HEK293 (cell line): ENCODE data around the gene KRT8.

Source experiments
- BCL6B ChIP-seq: fragments of 450-650 bp; formaldehyde crosslinking; IDR thresholded peaks from 2 replicates; pipeline ENCODE4 v1.5.1; 2017; ENCODE audit warnings: missing biosample characterization, missing genetic modification characterization
- FEZF1 ChIP-seq: fragments of 450-650 bp; formaldehyde crosslinking; IDR thresholded peaks from 2 replicates; pipeline ENCODE4 v1.5.1; 2016; ENCODE audit warnings: missing biosample characterization, missing genetic modification characterization
- KLF7 ChIP-seq: fragments of 450-650 bp; formaldehyde crosslinking; IDR thresholded peaks from 2 replicates; pipeline ENCODE4 v1.5.1; 2016; ENCODE audit warnings: missing biosample characterization, missing genetic modification characterization, borderline replicate concordance
- OSR2 ChIP-seq: fragments of 450-650 bp; formaldehyde crosslinking; IDR thresholded peaks from 2 replicates; pipeline ENCODE4 v1.5.1; 2016; ENCODE audit warnings: missing biosample characterization, missing genetic modification characterization
- PRDM1 ChIP-seq: fragments of 450-650 bp; formaldehyde crosslinking; IDR thresholded peaks from 2 replicates; pipeline ENCODE4; 2016; ENCODE audit warnings: missing biosample characterization, missing genetic modification characterization
- SCRT2 ChIP-seq: fragments of 450-650 bp; formaldehyde crosslinking; IDR thresholded peaks from 2 replicates; pipeline ENCODE4 v1.5.1; 2016; ENCODE audit warnings: missing biosample characterization, missing genetic modification characterization
- TRIM28 ChIP-seq: IDR thresholded peaks from 2 replicates; pipeline ENCODE4 v1.6.1; 2011; ENCODE audit warnings: low read length, control low read depth, borderline replicate concordance
- ZBTB1 ChIP-seq: fragments of 450-650 bp; formaldehyde crosslinking; IDR thresholded peaks from 2 replicates; pipeline ENCODE4 v1.5.1; 2016; ENCODE audit warnings: missing biosample characterization, missing genetic modification characterization
- ZNF112 ChIP-seq: fragments of 450-650 bp; formaldehyde crosslinking; IDR thresholded peaks from 2 replicates; pipeline ENCODE4 v1.5.0; 2017; ENCODE audit warnings: missing biosample characterization, missing genetic modification characterization
- ZNF146 ChIP-seq: fragments of 450-650 bp; formaldehyde crosslinking; IDR thresholded peaks from 2 replicates; pipeline ENCODE4 v1.5.1; 2016; ENCODE audit warnings: missing biosample characterization, missing genetic modification characterization
- ZNF175 ChIP-seq: fragments of 450-650 bp; formaldehyde crosslinking; IDR thresholded peaks from 2 replicates; pipeline ENCODE4 v1.5.1; 2016; ENCODE audit warnings: missing biosample characterization, missing genetic modification characterization
- ZNF2 ChIP-seq: fragments of 450-650 bp; formaldehyde crosslinking; IDR thresholded peaks from 2 replicates; pipeline ENCODE4 v1.5.1; 2016; ENCODE audit warnings: missing biosample characterization, missing genetic modification characterization
- ZNF214 ChIP-seq: fragments of 450-650 bp; formaldehyde crosslinking; IDR thresholded peaks from 2 replicates; pipeline ENCODE4 v1.5.1; 2017; ENCODE audit warnings: missing biosample characterization, mild to moderate bottlenecking, missing genetic modification characterization, borderline replicate concordance
- ZNF24 ChIP-seq: fragments of 450-650 bp; formaldehyde crosslinking; IDR thresholded peaks from 2 replicates; pipeline ENCODE4 v1.5.1; 2016; ENCODE audit warnings: missing biosample characterization, missing genetic modification characterization
- ZNF280D ChIP-seq: fragments of 450-650 bp; formaldehyde crosslinking; IDR thresholded peaks from 2 replicates; pipeline ENCODE4 v1.5.1; 2016; ENCODE audit warnings: missing biosample characterization, missing genetic modification characterization
- ZNF433 ChIP-seq: fragments of 450-650 bp; formaldehyde crosslinking; IDR thresholded peaks from 2 replicates; pipeline ENCODE4 v1.5.1; 2016; ENCODE audit warnings: missing biosample characterization, missing genetic modification characterization, low read depth
- ZNF510 ChIP-seq: fragments of 450-650 bp; formaldehyde crosslinking; IDR thresholded peaks from 2 replicates; pipeline ENCODE4 v1.5.1; 2018; ENCODE audit warnings: mild to moderate bottlenecking, missing genetic modification characterization, missing biosample characterization; ENCODE audit not compliant: insufficient replicate concordance
- ZNF514 ChIP-seq: fragments of 450-650 bp; formaldehyde crosslinking; IDR thresholded peaks from 2 replicates; pipeline ENCODE4 v1.5.1; 2016; ENCODE audit warnings: missing biosample characterization, missing genetic modification characterization
- ZNF521 ChIP-seq: fragments of 450-650 bp; formaldehyde crosslinking; IDR thresholded peaks from 2 replicates; pipeline ENCODE4 v1.5.1; 2017; ENCODE audit warnings: missing biosample characterization, mild to moderate bottlenecking, missing genetic modification characterization
- ZNF530 ChIP-seq: fragments of 450-650 bp; formaldehyde crosslinking; IDR thresholded peaks from 2 replicates; pipeline ENCODE4 v1.5.1; 2016; ENCODE audit warnings: low read depth, missing biosample characterization, missing genetic modification characterization
- ZNF555 ChIP-seq: fragments of 450-650 bp; formaldehyde crosslinking; conservative IDR thresholded peaks from 2 replicates; pipeline ENCODE4 v1.5.1; 2017; ENCODE audit warnings: missing biosample characterization, mild to moderate bottlenecking, missing genetic modification characterization, inconsistent platforms
- ZNF629 ChIP-seq: fragments of 450-650 bp; formaldehyde crosslinking; IDR thresholded peaks from 2 replicates; pipeline ENCODE4 v1.5.1; 2017; ENCODE audit warnings: missing biosample characterization, missing genetic modification characterization
- ZNF791 ChIP-seq: fragments of 450-650 bp; formaldehyde crosslinking; IDR thresholded peaks from 2 replicates; pipeline ENCODE4 v1.5.1; 2016; ENCODE audit warnings: missing biosample characterization, missing genetic modification characterization
- ZXDB ChIP-seq: fragments of 450-650 bp; formaldehyde crosslinking; IDR thresholded peaks from 2 replicates; pipeline ENCODE4 v1.5.1; 2016; ENCODE audit warnings: missing biosample characterization, missing genetic modification characterization
- TF ChIP-seq, protein P1 (sequence below): fragments of 450-650 bp; formaldehyde crosslinking; IDR thresholded peaks from 2 replicates; pipeline ENCODE4 v1.5.1; 2016; ENCODE audit warnings: missing biosample characterization, missing genetic modification characterization
- TF ChIP-seq, protein P2 (sequence below): fragments of 450-650 bp; formaldehyde crosslinking; IDR thresholded peaks from 2 replicates; pipeline ENCODE4 v1.5.1; 2017; ENCODE audit warnings: missing biosample characterization, missing genetic modification characterization
- TF ChIP-seq, protein P3 (sequence below): fragments of 450-650 bp; formaldehyde crosslinking; conservative IDR thresholded peaks from 2 replicates; pipeline ENCODE4 v1.5.1; 2016; ENCODE audit warnings: low read depth, missing biosample characterization, missing genetic modification characterization

KRT8 gene

DNA sequence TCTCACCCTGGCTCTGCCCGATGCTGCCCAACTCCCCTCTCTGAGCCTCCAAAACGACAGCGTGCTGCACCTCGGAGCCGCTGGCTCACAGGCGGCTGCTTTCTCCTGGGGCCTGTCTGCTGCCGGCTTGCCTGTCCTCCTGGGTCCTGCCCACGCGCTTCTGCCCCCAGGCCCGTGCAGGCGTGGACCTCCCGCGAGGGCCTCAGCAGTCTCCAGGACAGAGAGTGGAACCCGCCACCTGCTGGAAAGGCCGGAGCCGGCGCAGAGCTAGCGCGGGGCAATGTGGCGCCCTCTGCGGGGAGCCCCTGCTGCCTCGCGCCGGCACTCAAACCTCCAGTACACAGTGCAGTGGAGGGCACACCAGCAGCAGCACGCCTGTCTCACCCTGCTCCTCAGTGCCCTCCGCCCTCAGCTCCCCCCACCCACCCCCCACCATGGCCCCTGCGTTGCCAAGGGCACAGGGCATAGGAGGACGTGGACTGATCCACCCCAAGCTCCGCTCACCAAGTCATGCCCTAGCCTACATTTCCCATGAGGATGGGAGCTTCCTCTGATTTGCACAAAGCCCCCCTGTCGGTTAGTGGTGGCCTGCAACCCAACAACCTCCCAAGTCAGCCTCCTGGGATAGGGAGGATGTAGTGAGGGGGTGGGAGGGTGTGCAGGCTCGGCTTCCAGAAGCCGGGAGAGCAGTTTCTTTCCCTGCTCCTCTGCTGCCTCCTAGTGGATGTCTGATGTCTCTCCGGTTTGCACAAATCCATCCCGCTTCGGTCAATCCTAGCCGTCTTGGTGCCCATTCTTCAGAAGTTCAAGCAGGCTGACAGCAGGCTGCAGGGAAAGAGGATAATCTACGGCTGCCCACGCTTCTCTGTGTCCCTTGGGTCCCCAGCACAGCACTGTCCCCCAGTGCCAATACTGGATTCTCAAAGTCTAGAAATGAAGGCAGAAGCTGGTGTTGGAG, 25.2 kb downstream of the KRT8 start (continued):
- TF ChIP-seq ZNF175 (tag by site-specific recombination), result no peak
- TF ChIP-seq, protein P1, sequence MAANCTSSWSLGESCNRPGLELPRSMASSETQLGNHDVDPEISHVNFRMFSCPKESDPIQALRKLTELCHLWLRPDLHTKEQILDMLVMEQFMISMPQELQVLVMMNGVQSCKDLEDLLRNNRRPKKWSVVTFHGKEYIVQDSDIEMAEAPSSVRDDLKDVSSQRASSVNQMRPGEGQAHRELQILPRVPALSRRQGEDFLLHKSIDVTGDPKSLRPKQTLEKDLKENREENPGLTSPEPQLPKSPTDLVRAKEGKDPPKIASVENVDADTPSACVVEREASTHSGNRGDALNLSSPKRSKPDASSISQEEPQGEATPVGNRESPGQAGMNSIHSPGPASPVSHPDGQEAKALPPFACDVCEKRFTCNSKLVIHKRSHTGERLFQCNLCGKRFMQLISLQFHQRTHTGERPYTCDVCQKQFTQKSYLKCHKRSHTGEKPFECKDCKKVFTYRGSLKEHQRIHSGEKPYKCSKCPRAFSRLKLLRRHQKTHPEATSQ (tag by site-specific recombination), result no peak
- TF ChIP-seq ZXDB (tag by site-specific recombination), result peak; percentile 75; the same call in 1 of the 2 replicates
- no peak for TF ChIP-seq ZNF146 (tag by site-specific recombination)
- TF ChIP-seq ZNF530 (tag by site-specific recombination), result no peak
- TF ChIP-seq KLF7 (tag by site-specific recombination), result no peak
- TF ChIP-seq PRDM1 (tag by site-specific recombination), result no peak
- TF ChIP-seq ZNF280D (tag by site-specific recombination), result no peak
- TF ChIP-seq ZNF791, result no peak
- TF ChIP-seq ZNF24 (tag by site-specific recombination), result 0 out of 2 replicates have a peak, but pooled peaks have one; percentile 17
- TF ChIP-seq ZNF521 (tag by site-specific recombination), result no peak
- no peak for TF ChIP-seq ZNF214
- TF ChIP-seq, protein P2, sequence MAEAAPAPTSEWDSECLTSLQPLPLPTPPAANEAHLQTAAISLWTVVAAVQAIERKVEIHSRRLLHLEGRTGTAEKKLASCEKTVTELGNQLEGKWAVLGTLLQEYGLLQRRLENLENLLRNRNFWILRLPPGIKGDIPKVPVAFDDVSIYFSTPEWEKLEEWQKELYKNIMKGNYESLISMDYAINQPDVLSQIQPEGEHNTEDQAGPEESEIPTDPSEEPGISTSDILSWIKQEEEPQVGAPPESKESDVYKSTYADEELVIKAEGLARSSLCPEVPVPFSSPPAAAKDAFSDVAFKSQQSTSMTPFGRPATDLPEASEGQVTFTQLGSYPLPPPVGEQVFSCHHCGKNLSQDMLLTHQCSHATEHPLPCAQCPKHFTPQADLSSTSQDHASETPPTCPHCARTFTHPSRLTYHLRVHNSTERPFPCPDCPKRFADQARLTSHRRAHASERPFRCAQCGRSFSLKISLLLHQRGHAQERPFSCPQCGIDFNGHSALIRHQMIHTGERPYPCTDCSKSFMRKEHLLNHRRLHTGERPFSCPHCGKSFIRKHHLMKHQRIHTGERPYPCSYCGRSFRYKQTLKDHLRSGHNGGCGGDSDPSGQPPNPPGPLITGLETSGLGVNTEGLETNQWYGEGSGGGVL, result peak; percentile 84
- no peak for TF ChIP-seq BCL6B (tag by site-specific recombination)
- TF ChIP-seq ZNF555, result no peak
- TF ChIP-seq SCRT2 (tag by site-specific recombination), result no peak
- no peak for TF ChIP-seq ZNF629 (tag by site-specific recombination)
- TF ChIP-seq FEZF1 (tag by site-specific recombination), result no peak
- TF ChIP-seq, protein P3, sequence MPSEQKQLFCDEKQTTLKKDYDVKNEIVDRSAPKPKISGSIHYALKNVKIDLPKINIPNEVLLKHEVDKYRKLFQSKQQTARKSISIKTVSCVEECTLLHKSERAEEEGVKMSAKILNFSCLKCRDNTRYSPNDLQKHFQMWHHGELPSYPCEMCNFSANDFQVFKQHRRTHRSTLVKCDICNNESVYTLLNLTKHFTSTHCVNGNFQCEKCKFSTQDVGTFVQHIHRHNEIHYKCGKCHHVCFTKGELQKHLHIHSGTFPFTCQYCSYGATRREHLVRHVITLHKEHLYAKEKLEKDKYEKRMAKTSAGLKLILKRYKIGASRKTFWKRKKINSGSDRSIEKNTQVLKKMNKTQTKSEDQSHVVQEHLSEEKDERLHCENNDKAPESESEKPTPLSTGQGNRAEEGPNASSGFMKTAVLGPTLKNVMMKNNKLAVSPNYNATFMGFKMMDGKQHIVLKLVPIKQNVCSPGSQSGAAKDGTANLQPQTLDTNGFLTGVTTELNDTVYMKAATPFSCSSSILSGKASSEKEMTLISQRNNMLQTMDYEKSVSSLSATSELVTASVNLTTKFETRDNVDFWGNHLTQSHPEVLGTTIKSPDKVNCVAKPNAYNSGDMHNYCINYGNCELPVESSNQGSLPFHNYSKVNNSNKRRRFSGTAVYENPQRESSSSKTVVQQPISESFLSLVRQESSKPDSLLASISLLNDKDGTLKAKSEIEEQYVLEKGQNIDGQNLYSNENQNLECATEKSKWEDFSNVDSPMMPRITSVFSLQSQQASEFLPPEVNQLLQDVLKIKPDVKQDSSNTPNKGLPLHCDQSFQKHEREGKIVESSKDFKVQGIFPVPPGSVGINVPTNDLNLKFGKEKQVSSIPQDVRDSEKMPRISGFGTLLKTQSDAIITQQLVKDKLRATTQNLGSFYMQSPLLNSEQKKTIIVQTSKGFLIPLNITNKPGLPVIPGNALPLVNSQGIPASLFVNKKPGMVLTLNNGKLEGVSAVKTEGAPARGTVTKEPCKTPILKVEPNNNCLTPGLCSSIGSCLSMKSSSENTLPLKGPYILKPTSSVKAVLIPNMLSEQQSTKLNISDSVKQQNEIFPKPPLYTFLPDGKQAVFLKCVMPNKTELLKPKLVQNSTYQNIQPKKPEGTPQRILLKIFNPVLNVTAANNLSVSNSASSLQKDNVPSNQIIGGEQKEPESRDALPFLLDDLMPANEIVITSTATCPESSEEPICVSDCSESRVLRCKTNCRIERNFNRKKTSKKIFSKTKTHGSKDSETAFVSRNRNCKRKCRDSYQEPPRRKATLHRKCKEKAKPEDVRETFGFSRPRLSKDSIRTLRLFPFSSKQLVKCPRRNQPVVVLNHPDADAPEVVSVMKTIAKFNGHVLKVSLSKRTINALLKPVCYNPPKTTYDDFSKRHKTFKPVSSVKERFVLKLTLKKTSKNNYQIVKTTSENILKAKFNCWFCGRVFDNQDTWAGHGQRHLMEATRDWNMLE (tag by site-specific recombination), result no peak
- TF ChIP-seq TRIM28, result no peak
- no peak for TF ChIP-seq OSR2 (tag by site-specific recombination)
- TF ChIP-seq ZNF510 (tag by site-specific recombination), result no peak
- TF ChIP-seq ZBTB1 (tag by site-specific recombination), result no peak
- TF ChIP-seq ZNF112 (tag by site-specific recombination), result no peak
- TF ChIP-seq ZNF2 (tag by site-specific recombination), result no peak
- no peak for TF ChIP-seq ZNF433 (tag by site-specific recombination)
- TF ChIP-seq ZNF514, result no peak
